Fibroblast of lung (primary cell): ENCODE measurements around the gene TP53BP1.

Source experiments
- EZH2 ChIP-seq: IDR thresholded peaks from 2 replicates; pipeline ENCODE4 v1.5.1; 2012; ENCODE audit warnings: low read length, control low read depth, mild to moderate bottlenecking; ENCODE audit errors: missing control alignments
- TF ChIP-seq, protein P1 (sequence below), 2 donors: IDR thresholded peaks in 1 of 2; conservative IDR thresholded peaks in 1 of 2; 1 replicate in 1 of 2; 2 replicates in 1 of 2; pipeline ENCODE4 v1.5.1; 2011 to 2012; ENCODE audit warnings: low read length in 2 of 2, control low read depth in 1 of 2, inconsistent platforms in 1 of 2, low read depth in 1 of 2, mild to moderate bottlenecking in 1 of 2

- TF ChIP-seq, protein P1, sequence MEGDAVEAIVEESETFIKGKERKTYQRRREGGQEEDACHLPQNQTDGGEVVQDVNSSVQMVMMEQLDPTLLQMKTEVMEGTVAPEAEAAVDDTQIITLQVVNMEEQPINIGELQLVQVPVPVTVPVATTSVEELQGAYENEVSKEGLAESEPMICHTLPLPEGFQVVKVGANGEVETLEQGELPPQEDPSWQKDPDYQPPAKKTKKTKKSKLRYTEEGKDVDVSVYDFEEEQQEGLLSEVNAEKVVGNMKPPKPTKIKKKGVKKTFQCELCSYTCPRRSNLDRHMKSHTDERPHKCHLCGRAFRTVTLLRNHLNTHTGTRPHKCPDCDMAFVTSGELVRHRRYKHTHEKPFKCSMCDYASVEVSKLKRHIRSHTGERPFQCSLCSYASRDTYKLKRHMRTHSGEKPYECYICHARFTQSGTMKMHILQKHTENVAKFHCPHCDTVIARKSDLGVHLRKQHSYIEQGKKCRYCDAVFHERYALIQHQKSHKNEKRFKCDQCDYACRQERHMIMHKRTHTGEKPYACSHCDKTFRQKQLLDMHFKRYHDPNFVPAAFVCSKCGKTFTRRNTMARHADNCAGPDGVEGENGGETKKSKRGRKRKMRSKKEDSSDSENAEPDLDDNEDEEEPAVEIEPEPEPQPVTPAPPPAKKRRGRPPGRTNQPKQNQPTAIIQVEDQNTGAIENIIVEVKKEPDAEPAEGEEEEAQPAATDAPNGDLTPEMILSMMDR (conservative IDR thresholded peaks at IDR 0.05 in 1 of 2, IDR thresholded peaks at IDR 0.05 in 1 of 2; ENCODE audit: low read depth in 1 of 2, low read length in 2 of 2) = no peak
- TF ChIP-seq EZH2 = no peak
Observed at GRCh38 chr15:43463998-43464397, 29.0 kb downstream of the TP53BP1 start.
